SK-N-SH treated with all-trans-retinoic acid at 6 μM for 48 hours (cell line): ENCODE data around the gene CBY3.
"Not testable (repeated sequence)": the region's sequence is repeated elsewhere in the genome, so short reads cannot be mapped to it uniquely, and the experiment has no call there.

Experiments
- ARNTL ChIP-seq: fragments of 450-650 bp; formaldehyde crosslinking; IDR thresholded peaks from 2 replicates; pipeline ENCODE4 v1.5.0; 2020; ENCODE audit warnings: low read depth, mild to moderate bottlenecking, moderate library complexity, borderline replicate concordance
- BACH2 ChIP-seq: fragments of 250-450 bp; sonication (Bioruptor Pico); IDR thresholded peaks from 2 replicates; pipeline ENCODE4 v1.9.0; 2021; ENCODE audit warnings: mild to moderate bottlenecking, borderline replicate concordance
- CREB5 ChIP-seq: fragments of 250-450 bp; sonication (Bioruptor Pico); IDR thresholded peaks from 2 replicates; pipeline ENCODE4 v1.5.1; 2020; ENCODE audit warnings: low read depth, mild to moderate bottlenecking, moderate library complexity
- CSDC2 ChIP-seq: fragments of 250-450 bp; sonication (Bioruptor Pico); IDR thresholded peaks from 2 replicates; pipeline ENCODE4 v1.5.0; 2020; ENCODE audit warnings: mild to moderate bottlenecking, moderate library complexity
- PATZ1 ChIP-seq: fragments of 250-450 bp; sonication (Bioruptor Pico); IDR thresholded peaks from 2 replicates; pipeline ENCODE4 v1.8.0; 2020; ENCODE audit warnings: mild to moderate bottlenecking, moderate library complexity, borderline replicate concordance
- RARB ChIP-seq: fragments of 250-450 bp; sonication (Bioruptor Pico); IDR thresholded peaks from 2 replicates; pipeline ENCODE4 v1.8.0; 2021; ENCODE audit warnings: mild to moderate bottlenecking, moderate library complexity
- SNAI2 ChIP-seq: fragments of 250-450 bp; sonication (Bioruptor Pico); IDR thresholded peaks from 2 replicates; pipeline ENCODE4 v1.5.0; 2020; ENCODE audit warnings: mild to moderate bottlenecking, moderate library complexity
- TOX ChIP-seq: fragments of 250-450 bp; sonication (Bioruptor Pico); IDR thresholded peaks from 2 replicates; pipeline ENCODE4 v1.8.0; 2021; ENCODE audit warnings: mild to moderate bottlenecking, moderate library complexity, borderline replicate concordance

- TF ChIP-seq BACH2 (CRISPR knock-in tag); SNAI2; CSDC2 (CRISPR knock-in tag); RARB; PATZ1; CREB5 (CRISPR knock-in tag); ARNTL (CRISPR knock-in tag); TOX (CRISPR knock-in tag): not testable (repeated sequence)
These were observed 38.2 kb downstream of the CBY3 start for GRCh38 chr5:179642626-179643025.
